Measurements from ENCODE around the gene GNAQ. TPM values are rescaled to one million over a fixed set of nuclear protein-coding genes. Genes with fewer than 3 reads are reported as not detected.

GNAQ gene
- total RNA-seq, 4 donors from 2014 or later = 35.4 to 95.7 (median 52.3) TPM

- Histone ChIP-seq H3K4me1 (no peaks in the 10 kb centered on the region), H3K27me3 (no peaks in the 10 kb centered on the region), H3K9me3 (no peaks in the 10 kb centered on the region), H3K27ac (no peak overlapping the region), H3K4me3 (no peak overlapping the region), H3K36me3 (no peaks in the 10 kb centered on the region)
- TF ChIP-seq POLR2A (IDR thresholded peaks at IDR 0.05) (no peak), CTCF (IDR thresholded peaks at IDR 0.05) (no peak)
- no peak for DNase-seq
- intact Hi-C loops (cut with DNase I; ENCODE audit: low total_unique reads) = no loop called here
These were observed 137.9 kb downstream of the GNAQ start for GRCh38 chr9:77893706-77894105.

DNA sequence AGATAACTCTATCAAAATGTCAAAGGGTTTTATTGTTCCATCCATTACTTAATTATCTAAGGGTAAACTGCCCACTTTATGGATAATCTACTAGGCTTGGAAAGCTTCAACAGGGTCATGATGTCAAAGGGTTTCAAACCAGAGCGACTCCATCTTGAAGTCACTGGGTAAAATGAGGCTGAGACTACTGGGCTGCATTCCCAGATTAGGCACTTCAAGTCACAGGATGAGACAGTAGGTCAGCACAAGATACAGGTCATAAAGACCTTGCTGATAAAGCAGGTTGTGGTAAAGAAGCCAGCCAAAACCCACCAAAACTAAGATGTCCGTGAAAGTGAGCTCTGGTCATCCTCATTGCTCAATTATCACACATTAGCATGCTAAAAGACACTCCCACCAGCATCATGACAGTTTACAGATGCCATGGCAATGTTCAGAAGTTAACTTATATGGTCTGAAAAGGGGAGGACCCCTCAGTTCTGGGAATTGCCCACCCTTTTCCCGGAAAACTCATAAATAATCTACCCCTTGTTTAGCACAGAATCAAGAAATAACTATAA is 138.6 kb downstream of the GNAQ start:
- no peaks in the 10 kb centered on the region for H3K36me3 ChIP-seq
- intact Hi-C loops (cut with DNase I; ENCODE audit: low total_unique reads) = no loop called here
- H3K27ac ChIP-seq = no peak overlapping the region
- TF ChIP-seq POLR2A (IDR thresholded peaks at IDR 0.05) = no peak
- no peak for TF ChIP-seq CTCF (IDR thresholded peaks at IDR 0.05)
- H3K4me1 ChIP-seq = no peaks in the 10 kb centered on the region
- no peak overlapping the region for H3K4me3 ChIP-seq
- H3K9me3 ChIP-seq = no peaks in the 10 kb centered on the region
- no peak for DNase-seq
- no peaks in the 10 kb centered on the region for H3K27me3 ChIP-seq

DNA sequence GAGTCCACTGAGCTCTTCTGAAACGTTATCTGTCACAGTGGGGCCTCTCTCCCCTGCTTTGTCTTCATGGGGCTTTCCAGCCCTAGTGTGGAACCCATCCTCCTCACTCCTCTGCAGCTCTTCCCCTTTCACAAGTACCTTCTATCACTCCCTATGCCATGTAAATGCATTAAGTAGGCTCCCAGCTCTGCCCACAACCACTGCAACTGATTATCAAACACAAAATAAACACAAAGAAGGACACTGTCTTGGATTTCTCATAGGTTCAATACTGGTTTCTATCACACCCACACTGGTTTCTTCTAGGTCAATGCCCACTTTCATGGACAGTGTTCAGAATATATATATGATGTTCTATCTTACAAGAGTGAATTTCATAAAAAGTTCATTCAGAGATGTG is 139.4 kb downstream of the GNAQ start:
- no peaks in the 10 kb centered on the region for H3K27me3 ChIP-seq
- DNase-seq = no peak
- H3K4me1 ChIP-seq = no peaks in the 10 kb centered on the region
- intact Hi-C loops (cut with DNase I; ENCODE audit: low total_unique reads) = no loop called here
- H3K4me3 ChIP-seq = no peak overlapping the region
- H3K36me3 ChIP-seq = no peaks in the 10 kb centered on the region
- no peak overlapping the region for H3K27ac ChIP-seq
- TF ChIP-seq CTCF (IDR thresholded peaks at IDR 0.05) (no peak), POLR2A (IDR thresholded peaks at IDR 0.05) (no peak)
- H3K9me3 ChIP-seq = no peaks in the 10 kb centered on the region

DNA sequence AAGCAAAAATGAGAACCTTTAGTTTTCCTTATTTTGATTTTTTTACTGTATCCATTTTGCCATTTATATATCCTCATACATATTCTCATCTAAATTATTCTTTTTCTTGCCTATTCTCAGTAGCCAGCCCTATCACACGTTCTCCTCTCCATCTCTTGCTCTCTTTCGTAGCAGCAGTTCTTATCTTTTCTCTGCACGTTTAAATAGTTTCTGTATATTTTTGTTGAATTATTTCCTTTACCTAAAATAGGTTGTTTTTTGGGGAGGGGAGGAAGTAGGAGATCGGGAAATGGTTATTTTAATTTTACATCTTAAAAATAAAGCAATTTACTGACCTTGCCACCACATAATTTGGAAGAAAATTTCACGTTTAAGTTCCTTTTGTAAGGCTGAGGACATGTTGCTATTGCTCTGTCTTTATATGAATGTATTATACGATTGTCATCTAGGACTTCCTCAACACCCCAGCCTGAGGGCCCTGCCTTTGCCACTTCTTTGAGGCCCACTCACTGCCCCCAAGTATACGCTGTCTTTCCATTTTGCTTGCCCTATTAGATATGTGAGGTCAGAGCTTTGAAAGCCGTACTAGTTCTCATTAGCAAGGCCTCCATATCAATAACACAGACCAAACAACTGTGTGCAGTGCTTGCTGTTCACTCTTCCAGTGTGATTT is 140.3 kb downstream of the GNAQ start:
- TF ChIP-seq POLR2A (IDR thresholded peaks at IDR 0.05) = no peak
- no peak for TF ChIP-seq CTCF (IDR thresholded peaks at IDR 0.05)
- Histone ChIP-seq H3K4me3 (no peak overlapping the region), H3K9me3 (no peaks in the 10 kb centered on the region), H3K4me1 (no peaks in the 10 kb centered on the region), H3K27ac (no peak overlapping the region), H3K36me3 (no peaks in the 10 kb centered on the region), H3K27me3 (no peaks in the 10 kb centered on the region)
- DNase-seq = no peak
- intact Hi-C loops (cut with DNase I; ENCODE audit: low total_unique reads) = no loop called here

DNA sequence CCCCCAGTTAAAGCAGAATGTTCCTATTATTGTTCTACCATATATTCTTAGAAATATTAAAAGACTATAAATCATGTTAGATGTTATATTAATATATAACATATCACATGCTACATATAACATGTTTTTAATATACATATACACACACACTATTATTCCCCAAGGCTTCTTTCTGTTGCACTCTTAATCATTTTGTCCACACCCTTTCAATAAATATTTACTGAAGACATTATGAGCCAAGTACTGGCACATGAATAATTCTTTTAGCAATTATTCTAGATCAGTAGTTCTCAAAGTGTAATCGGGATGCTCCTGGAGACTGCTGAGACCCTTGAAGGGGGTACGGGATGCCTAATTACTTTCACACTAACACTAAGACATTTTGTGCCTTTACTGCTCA is 143.9 kb downstream of the GNAQ start:
- Histone ChIP-seq H3K27me3 (no peaks in the 10 kb centered on the region), H3K27ac (no peak overlapping the region), H3K9me3 (no peaks in the 10 kb centered on the region), H3K36me3 (no peaks in the 10 kb centered on the region), H3K4me1 (no peaks in the 10 kb centered on the region), H3K4me3 (no peak overlapping the region)
- intact Hi-C loops (cut with DNase I; ENCODE audit: low total_unique reads) = no loop called here
- no peak for DNase-seq
- no peak for TF ChIP-seq CTCF (IDR thresholded peaks at IDR 0.05)
- TF ChIP-seq POLR2A (IDR thresholded peaks at IDR 0.05) = no peak
